ENCODE results near the gene ANKLE1. TPM values are rescaled to one million over a fixed set of nuclear protein-coding genes. Genes with fewer than 3 reads are reported as not detected.

Gene ANKLE1, protein sequence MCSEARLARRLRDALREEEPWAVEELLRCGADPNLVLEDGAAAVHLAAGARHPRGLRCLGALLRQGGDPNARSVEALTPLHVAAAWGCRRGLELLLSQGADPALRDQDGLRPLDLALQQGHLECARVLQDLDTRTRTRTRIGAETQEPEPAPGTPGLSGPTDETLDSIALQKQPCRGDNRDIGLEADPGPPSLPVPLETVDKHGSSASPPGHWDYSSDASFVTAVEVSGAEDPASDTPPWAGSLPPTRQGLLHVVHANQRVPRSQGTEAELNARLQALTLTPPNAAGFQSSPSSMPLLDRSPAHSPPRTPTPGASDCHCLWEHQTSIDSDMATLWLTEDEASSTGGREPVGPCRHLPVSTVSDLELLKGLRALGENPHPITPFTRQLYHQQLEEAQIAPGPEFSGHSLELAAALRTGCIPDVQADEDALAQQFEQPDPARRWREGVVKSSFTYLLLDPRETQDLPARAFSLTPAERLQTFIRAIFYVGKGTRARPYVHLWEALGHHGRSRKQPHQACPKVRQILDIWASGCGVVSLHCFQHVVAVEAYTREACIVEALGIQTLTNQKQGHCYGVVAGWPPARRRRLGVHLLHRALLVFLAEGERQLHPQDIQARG
- 2.0 TPM for polyA plus RNA-seq (2013, experiment 1 of 2)
- 1.8 TPM for polyA plus RNA-seq (2013, experiment 2 of 2)

DNA sequence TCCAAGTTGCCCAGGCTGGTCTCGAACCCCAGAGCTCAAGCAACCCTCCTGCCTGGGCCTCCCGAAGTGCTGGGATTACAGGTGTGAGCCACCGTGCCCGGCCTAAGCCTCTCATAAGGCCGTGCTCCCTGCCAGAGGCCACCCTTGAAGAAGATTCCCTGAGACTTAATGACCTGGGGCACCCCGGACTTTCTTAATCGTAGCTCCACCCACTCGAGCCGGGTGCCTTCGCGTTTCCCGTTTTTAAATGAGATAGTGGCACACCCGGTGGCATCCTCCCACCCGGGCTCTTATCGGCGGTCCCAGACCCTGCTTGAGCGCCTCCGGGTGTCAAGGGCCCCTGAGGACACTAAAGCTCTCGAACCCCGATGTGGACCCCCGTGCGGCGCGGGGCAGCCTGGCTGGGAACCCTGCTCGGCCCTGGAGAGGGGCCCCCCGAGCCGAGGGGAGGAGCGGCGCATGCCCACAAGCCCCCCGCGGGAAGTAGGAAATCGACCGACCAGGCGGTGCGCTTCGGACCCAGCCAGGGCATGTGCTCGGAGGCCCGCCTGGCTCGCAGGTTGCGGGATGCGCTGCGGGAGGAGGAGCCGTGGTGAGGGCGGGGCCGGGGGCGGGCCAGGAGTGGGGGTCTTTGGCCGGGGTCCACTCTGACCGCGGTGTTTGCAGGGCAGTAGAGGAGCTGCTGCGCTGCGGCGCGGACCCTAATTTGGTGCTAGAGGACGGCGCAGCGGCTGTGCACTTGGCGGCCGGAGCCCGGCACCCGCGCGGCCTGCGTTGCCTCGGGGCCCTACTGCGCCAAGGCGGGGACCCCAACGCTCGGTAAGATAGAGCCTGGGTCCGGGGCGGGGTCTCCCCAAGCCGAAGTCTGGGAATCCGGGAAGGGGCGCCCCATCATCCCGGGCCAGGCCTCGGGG, at the start of gene ANKLE1:
Gene ANKLE1, plus strand, starts transcription at position 511 of the 914 bp plus-strand sequence. Its CDS starts 20 bp downstream, at position 531.
- Histone ChIP-seq H3K4me2 (ENCODE audit: insufficient read depth, low read length, poor library complexity, severe bottlenecking) (peak within 1 kb of the TSS; percentile 40), H3K9me3 (replicated peaks in 1 of 2; ENCODE audit: control insufficient read depth in 2 of 2, insufficient read depth in 1 of 2, low read depth in 1 of 2, low read length in 2 of 2) (peaks cover 4 to 5% of the 10 kb centered on the region in 2 donors), H4K91ac (ENCODE audit: low read depth, low read length, poor library complexity) (no peak within 1 kb of the TSS), H3K4ac (ENCODE audit: low read length) (no peak within 1 kb of the TSS), H2BK120ac (ENCODE audit: low read depth, low read length) (peak within 1 kb of the TSS; percentile 87), H3K27ac (replicated peaks; ENCODE audit: low read length) (no peak within 1 kb of the TSS), H2BK5ac (ENCODE audit: low read length) (peak within 1 kb of the TSS; percentile 11), H3K79me1 (ENCODE audit: low read depth, low read length) (no peaks in the 10 kb centered on the region), H3K18ac (ENCODE audit: low read length) (peak within 1 kb of the TSS; percentile 95), H3K4me1 (ENCODE audit: control insufficient read depth in 2 of 2, insufficient read depth in 1 of 2, low read depth in 1 of 2, low read length in 2 of 2) (peaks cover 0 to 3% of the 10 kb centered on the region in 2 donors), H2AK5ac (ENCODE audit: low read depth, low read length) (peak within 1 kb of the TSS; percentile 68), H3K36me3 (replicated peaks in 1 of 2; ENCODE audit: control insufficient read depth in 2 of 2, insufficient read depth in 2 of 2, low read length in 2 of 2) (peaks cover 11 to 32% of the 10 kb centered on the region in 2 donors), H3K14ac (ENCODE audit: low read length) (peak within 1 kb of the TSS; percentile 38), H2AFZ (ENCODE audit: low read length) (peak within 1 kb of the TSS; percentile 94), H4K8ac (ENCODE audit: low read depth, low read length) (no peak within 1 kb of the TSS), H3K23ac (ENCODE audit: low read depth, low read length, poor library complexity) (peak within 1 kb of the TSS; percentile 60), H2BK15ac (ENCODE audit: low read length) (peak within 1 kb of the TSS; percentile 58), H3K4me3 (ENCODE audit: low read length in 2 of 2) (peak within 1 kb of the TSS; percentile 50 to 51), H2BK12ac (ENCODE audit: low read length) (peak within 1 kb of the TSS; percentile 10), H3K27me3 (ENCODE audit: control insufficient read depth in 3 of 3, insufficient read depth in 3 of 3, low read depth in 1 of 3, low read length in 3 of 3) (peaks cover 0 to 14% (median 2%) of the 10 kb centered on the region in 3 experiments), H3K9ac (ENCODE audit: low read depth, low read length, poor library complexity) (peak within 1 kb of the TSS; percentile 63)
- no CpG with 5 or more reads among the region's 75 CpGs for WGBS, 2 donors (ENCODE audit: extremely low coverage in 2 of 2, insufficient read length in 2 of 2, insufficient replicate concordance in 1 of 2)
- no peak for DNase-seq (ENCODE audit: low spot score)

GRCh38 chr19:17232258-17232657, 49.4 kb upstream of the ANKLE1 start:
- no peak overlapping the region for H2BK5ac ChIP-seq (ENCODE audit: low read length)
- H3K23ac ChIP-seq (ENCODE audit: low read depth, low read length, poor library complexity), result no peak overlapping the region
- no peak overlapping the region for H2AFZ ChIP-seq (ENCODE audit: low read length)
- no peak overlapping the region for H4K8ac ChIP-seq (ENCODE audit: low read depth, low read length)
- H2BK120ac ChIP-seq (ENCODE audit: low read depth, low read length), result no peak overlapping the region
- H3K4me1 ChIP-seq (ENCODE audit: control insufficient read depth in 2 of 2, insufficient read depth in 1 of 2, low read depth in 1 of 2, low read length in 2 of 2), result peaks cover 4 to 12% of the 10 kb centered on the region in 2 donors
- H2BK15ac ChIP-seq (ENCODE audit: low read length), result no peak overlapping the region
- no peak overlapping the region for H2BK12ac ChIP-seq (ENCODE audit: low read length)
- no peaks in the 10 kb centered on the region for H3K9me3 ChIP-seq (replicated peaks in 1 of 2; ENCODE audit: control insufficient read depth in 2 of 2, insufficient read depth in 1 of 2, low read depth in 1 of 2, low read length in 2 of 2)
- H3K18ac ChIP-seq (ENCODE audit: low read length), result no peak overlapping the region
- H3K4ac ChIP-seq (ENCODE audit: low read length), result no peak overlapping the region
- no peak overlapping the region for H3K27ac ChIP-seq (replicated peaks; ENCODE audit: low read length)
- no peak overlapping the region for H4K91ac ChIP-seq (ENCODE audit: low read depth, low read length, poor library complexity)
- peaks cover 14 to 68% of the 10 kb centered on the region in 2 donors for H3K36me3 ChIP-seq (replicated peaks in 1 of 2; ENCODE audit: control insufficient read depth in 2 of 2, insufficient read depth in 2 of 2, low read length in 2 of 2)
- WGBS, 2 donors (ENCODE audit: extremely low coverage in 2 of 2, insufficient read length in 2 of 2, insufficient replicate concordance in 1 of 2), result no CpG with 5 or more reads among the region's 25 CpGs
- H2AK5ac ChIP-seq (ENCODE audit: low read depth, low read length), result no peak overlapping the region
- no peak overlapping the region for H3K9ac ChIP-seq (ENCODE audit: low read depth, low read length, poor library complexity)
- peaks cover 20% of the 10 kb centered on the region for H3K79me1 ChIP-seq (ENCODE audit: low read depth, low read length)
- peak overlapping the region; percentile 56 for H3K14ac ChIP-seq (ENCODE audit: low read length)
- no peak overlapping the region for H3K4me3 ChIP-seq (ENCODE audit: low read length in 2 of 2)
- DNase-seq (ENCODE audit: low spot score), result no peak
- H3K4me2 ChIP-seq (ENCODE audit: insufficient read depth, low read length, poor library complexity, severe bottlenecking), result no peak overlapping the region
- H3K27me3 ChIP-seq (ENCODE audit: control insufficient read depth in 3 of 3, insufficient read depth in 3 of 3, low read depth in 1 of 3, low read length in 3 of 3), result no peaks in the 10 kb centered on the region

DNA sequence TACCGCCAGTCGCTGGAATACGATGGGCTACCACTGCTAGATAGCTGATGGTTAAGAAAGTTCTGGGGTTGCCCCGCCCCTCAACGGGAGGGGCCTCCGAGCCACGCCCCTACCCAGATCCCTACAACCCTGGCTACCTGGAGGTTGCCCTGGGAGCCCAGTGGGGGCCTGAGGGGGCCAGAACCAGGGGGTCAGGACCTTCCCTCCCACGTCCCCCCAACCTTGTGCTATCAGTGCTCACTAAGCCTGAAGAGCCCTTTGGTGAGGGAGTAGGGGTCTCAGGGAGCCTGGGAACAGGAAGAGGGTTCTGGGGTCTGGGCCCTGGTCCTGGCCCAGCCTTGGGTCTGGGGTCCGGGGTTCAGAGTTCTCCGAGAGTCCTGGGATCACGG, 46.8 kb upstream of the ANKLE1 start:
- Histone ChIP-seq H3K18ac (ENCODE audit: low read length) (peak overlapping the region; percentile 96), H4K8ac (ENCODE audit: low read depth, low read length) (peak overlapping the region; percentile 72), H3K23ac (ENCODE audit: low read depth, low read length, poor library complexity) (peak overlapping the region; percentile 98), H3K4me1 (ENCODE audit: control insufficient read depth in 2 of 2, insufficient read depth in 1 of 2, low read depth in 1 of 2, low read length in 2 of 2) (peaks cover 4 to 11% of the 10 kb centered on the region in 2 donors), H2AFZ (ENCODE audit: low read length) (no peak overlapping the region), H3K9me3 (replicated peaks in 1 of 2; ENCODE audit: control insufficient read depth in 2 of 2, insufficient read depth in 1 of 2, low read depth in 1 of 2, low read length in 2 of 2) (no peaks in the 10 kb centered on the region), H3K9ac (ENCODE audit: low read depth, low read length, poor library complexity) (peak overlapping the region; percentile 96), H3K14ac (ENCODE audit: low read length) (peak overlapping the region; percentile 97), H4K91ac (ENCODE audit: low read depth, low read length, poor library complexity) (no peak overlapping the region), H3K27me3 (ENCODE audit: control insufficient read depth in 3 of 3, insufficient read depth in 3 of 3, low read depth in 1 of 3, low read length in 3 of 3) (no peaks in the 10 kb centered on the region), H2BK5ac (ENCODE audit: low read length) (peak overlapping the region; percentile 95), H3K36me3 (replicated peaks in 1 of 2; ENCODE audit: control insufficient read depth in 2 of 2, insufficient read depth in 2 of 2, low read length in 2 of 2) (peaks cover 16 to 79% of the 10 kb centered on the region in 2 donors), H3K79me1 (ENCODE audit: low read depth, low read length) (peaks cover 17% of the 10 kb centered on the region), H3K27ac (replicated peaks; ENCODE audit: low read length) (peak overlapping the region; percentile 85), H3K4me2 (ENCODE audit: insufficient read depth, low read length, poor library complexity, severe bottlenecking) (peak overlapping the region; percentile 93), H3K4me3 (ENCODE audit: low read length in 2 of 2) (peak overlapping the region in 1 of 2 donors; percentile 93), H2BK15ac (ENCODE audit: low read length) (peak overlapping the region; percentile 89), H3K4ac (ENCODE audit: low read length) (no peak overlapping the region), H2BK120ac (ENCODE audit: low read depth, low read length) (peak overlapping the region; percentile 54), H2BK12ac (ENCODE audit: low read length) (peak overlapping the region; percentile 73), H2AK5ac (ENCODE audit: low read depth, low read length) (peak overlapping the region; percentile 96)
- DNase-seq (ENCODE audit: low spot score), result no peak
- no CpG with 5 or more reads among the region's 11 CpGs for WGBS, 2 donors (ENCODE audit: extremely low coverage in 2 of 2, insufficient read length in 2 of 2, insufficient replicate concordance in 1 of 2)
